ENCODE data around the gene PIH1D1. TPM values are rescaled to one million over a fixed set of nuclear protein-coding genes. Genes with fewer than 3 reads are reported as not detected.

PIH1D1 gene
- total and polyA plus RNA-seq, 2 donors (not counting 3 experiments of a cell fraction or from before 2014, with no cell fraction given): 83.2 to 86.9 TPM

DNA sequence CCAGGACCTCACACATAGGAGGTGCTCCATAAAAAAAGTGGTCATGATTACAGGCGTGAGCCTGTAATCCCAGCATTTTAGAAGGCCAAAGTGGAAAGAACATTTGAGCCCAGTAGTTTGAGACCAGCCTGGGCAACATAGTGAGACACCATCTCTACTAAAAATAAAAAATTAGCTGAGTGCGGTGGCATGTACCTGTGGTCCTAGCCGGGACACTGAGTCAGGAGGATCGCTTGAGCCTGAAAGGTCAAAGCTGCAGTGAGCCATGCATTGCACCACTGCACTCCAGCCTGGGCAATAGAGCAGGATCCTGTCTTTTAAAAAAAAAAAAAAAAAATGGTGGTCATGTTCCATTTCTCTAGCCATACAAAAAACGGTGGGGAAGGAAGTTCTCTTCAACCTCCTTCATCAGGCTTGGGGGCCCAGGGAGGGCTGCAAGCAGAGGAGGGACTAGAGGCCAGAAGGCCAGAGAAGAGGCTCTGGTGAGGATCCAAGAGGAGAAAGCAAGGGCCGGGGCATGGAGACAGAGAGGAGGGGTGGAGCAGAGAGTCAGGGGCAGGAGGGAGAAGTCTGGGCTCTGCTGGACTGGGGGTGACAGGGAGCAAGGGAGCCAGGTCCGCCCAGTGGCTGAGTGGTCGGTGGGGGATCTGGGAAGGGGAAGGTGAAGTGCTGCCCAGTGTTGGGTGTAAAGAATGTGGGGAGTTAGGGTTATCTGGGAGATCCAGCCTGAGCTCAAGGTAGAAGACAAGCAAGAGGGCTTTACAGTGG, 54.7 kb downstream of the PIH1D1 start:
- H3K27ac ChIP-seq (ENCODE audit: insufficient read depth, low read depth, low read length): no peak overlapping the region
- H3K9me1 ChIP-seq (replicated peaks; ENCODE audit: control insufficient read depth, extremely low read depth, insufficient read depth, low read length): no peaks in the 10 kb centered on the region
- H3K4me3 ChIP-seq (replicated peaks in 1 of 3; ENCODE audit: insufficient read depth in 1 of 3, low read depth in 1 of 3, low read length in 3 of 3): no peak overlapping the region
- BruUV-seq (replicated peaks): no TSS peak
- H3K4me2 ChIP-seq (ENCODE audit: insufficient read depth, low read length): no peak overlapping the region
- POLR2A ChIA-PET: no interaction called here
- H3K36me3 ChIP-seq (ENCODE audit: control insufficient read depth in 2 of 2, extremely low read depth in 1 of 2, insufficient read depth in 2 of 2, low read length in 2 of 2): no peaks in the 10 kb centered on the region
- H3K9me3 ChIP-seq (replicated peaks; ENCODE audit: control insufficient read depth, insufficient read depth, low read length): no peaks in the 10 kb centered on the region
- no peaks in the 10 kb centered on the region for H3K4me1 ChIP-seq (ENCODE audit: control insufficient read depth, extremely low read depth, insufficient read depth, low read length)
- TF ChIP-seq EZH2 (IDR thresholded peaks at IDR 0.05; ENCODE audit: borderline replicate concordance, low read depth, low read length, severe bottlenecking) (no peak), POLR2A (IDR thresholded peaks at IDR 0.05; ENCODE audit: low read depth, low read length) (no peak)
- no peaks in the 10 kb centered on the region for H4K20me1 ChIP-seq (replicated peaks; ENCODE audit: control insufficient read depth, extremely low read depth, insufficient read depth, low read length)
- CTCF ChIA-PET: no interaction called here
- H3K79me2 ChIP-seq (ENCODE audit: control insufficient read depth, insufficient read depth, low read length): no peaks in the 10 kb centered on the region
- H3K9ac ChIP-seq (replicated peaks; ENCODE audit: extremely low read depth, insufficient read depth, low read length): no peak overlapping the region
- FAIRE-seq: no peak
- intact Hi-C loops (cut with micrococcal nuclease): no loop called here
- H3K27me3 ChIP-seq (ENCODE audit: control insufficient read depth in 2 of 2, insufficient read depth in 2 of 2, low read length in 2 of 2): peaks cover 0 to 2% of the 10 kb centered on the region in 2 experiments
- no peak overlapping the region for H2AFZ ChIP-seq (ENCODE audit: low read depth, low read length)
- DNase-seq (ENCODE audit: low read depth, low spot score): no peak
- dilution Hi-C loops (cut with MboI; ENCODE audit: extremely low pct_ligation_motif_present, low sequenced_read_pairs): no loop called here

MicroRNAs within 50 kb of the gene (microRNA counts, 767-probe panel; counts per million panel counts)
- 723 counts per million, percentile 96 among the panel's probes with 10 or more counts for microRNA hsa-miR-150-5p

Small RNA genes within 50 kb of the gene (microRNA-seq; reads per million reads assigned to microRNA genes)
- gene MIR150 (ENCODE audit: borderline number of aligned reads, borderline replicate concordance): 8.8 reads per million, percentile 22 among the genes with 10 or more reads in this experiment

Small RNA genes within 50 kb of the gene (small RNA-seq; reads per million reads assigned to genes)
- gene MIR150 (ENCODE audit: insufficient read depth, insufficient read length, low read depth, low replicate concordance) (not detected), gene SNORD32A (ENCODE audit: insufficient read depth, insufficient read length, low read depth, low replicate concordance) (not detected), gene SNORD33 (ENCODE audit: insufficient read depth, insufficient read length, low read depth, low replicate concordance) (not detected), gene SNORD34 (ENCODE audit: insufficient read depth, insufficient read length, low read depth, low replicate concordance) (not detected), gene SNORD35A (ENCODE audit: insufficient read depth, insufficient read length, low read depth, low replicate concordance) (not detected), gene SNORD35B (ENCODE audit: insufficient read depth, insufficient read length, low read depth, low replicate concordance) (not detected)

Other genes starting within 250 kb of the PIH1D1 start
- gene SLC6A16, start 126.6 kb downstream of the PIH1D1 start, total RNA-seq: 1.6 and 3.6 TPM in 2 replicates
- 0.72 and 1.1 TPM in 2 replicates for gene SLC6A16, start 126.6 kb downstream of the PIH1D1 start, polyA plus RNA-seq
- gene CD37, start 116.4 kb downstream of the PIH1D1 start, total RNA-seq: not detected in 2 replicates
- not detected in 2 replicates for gene CD37, start 116.4 kb downstream of the PIH1D1 start, polyA plus RNA-seq
- gene TEAD2, start 89.4 kb downstream of the PIH1D1 start, total RNA-seq: 89.4 and 93.3 TPM in 2 replicates
- gene TEAD2, start 89.4 kb downstream of the PIH1D1 start, polyA plus RNA-seq: 60.3 and 60.9 TPM in 2 replicates
- not detected in 2 replicates for gene DKKL1, start 87.9 kb downstream of the PIH1D1 start, total RNA-seq
- 0.21 and 0.35 TPM in 2 replicates for gene DKKL1, start 87.9 kb downstream of the PIH1D1 start, polyA plus RNA-seq
- not detected in 2 replicates for gene KASH5, start 63.6 kb downstream of the PIH1D1 start, total RNA-seq
- gene KASH5, start 63.6 kb downstream of the PIH1D1 start, polyA plus RNA-seq: 0.03 TPM in 1 of 2 replicates, not detected in the other
- gene PTH2, start 28.4 kb downstream of the PIH1D1 start, total RNA-seq: not detected in 2 replicates
- gene PTH2, start 28.4 kb downstream of the PIH1D1 start, polyA plus RNA-seq: not detected in 2 replicates
- gene GFY, start 26.4 kb downstream of the PIH1D1 start, total RNA-seq: not detected in 2 replicates
- gene GFY, start 26.4 kb downstream of the PIH1D1 start, polyA plus RNA-seq: not detected in 2 replicates
- gene SLC17A7, start 10.3 kb downstream of the PIH1D1 start, total RNA-seq: 0.13 and 0.25 TPM in 2 replicates
- 0.06 and 0.07 TPM in 2 replicates for gene SLC17A7, start 10.3 kb downstream of the PIH1D1 start, polyA plus RNA-seq
- 27.6 and 38.8 TPM in 2 replicates for gene ALDH16A1, start 1.4 kb upstream of the PIH1D1 start, total RNA-seq
- 33.2 and 42.3 TPM in 2 replicates for gene ALDH16A1, start 1.4 kb upstream of the PIH1D1 start, polyA plus RNA-seq
- gene FLT3LG, start 22.4 kb upstream of the PIH1D1 start, total RNA-seq: 4.7 and 5.7 TPM in 2 replicates
- gene FLT3LG, start 22.4 kb upstream of the PIH1D1 start, polyA plus RNA-seq: 5.0 and 5.6 TPM in 2 replicates
- gene RPL13A, start 35.8 kb upstream of the PIH1D1 start, total RNA-seq: 2,291 and 2,318 TPM in 2 replicates
- 4,148 and 5,694 TPM in 2 replicates for gene RPL13A, start 35.8 kb upstream of the PIH1D1 start, polyA plus RNA-seq
- 1,764 and 1,843 TPM in 2 replicates for gene RPS11, start 44.6 kb upstream of the PIH1D1 start, total RNA-seq
- gene RPS11, start 44.6 kb upstream of the PIH1D1 start, polyA plus RNA-seq: 4,411 and 4,760 TPM in 2 replicates
- 98.2 and 134 TPM in 2 replicates for gene FCGRT, start 60.8 kb upstream of the PIH1D1 start, total RNA-seq
- gene FCGRT, start 60.8 kb upstream of the PIH1D1 start, polyA plus RNA-seq: 197 and 215 TPM in 2 replicates
- 94.4 and 96.1 TPM in 2 replicates for gene RCN3, start 76.2 kb upstream of the PIH1D1 start, total RNA-seq
- 52.7 and 68.3 TPM in 2 replicates for gene RCN3, start 76.2 kb upstream of the PIH1D1 start, polyA plus RNA-seq
- gene NOSIP, start 128.7 kb upstream of the PIH1D1 start, total RNA-seq: 77.5 and 79.8 TPM in 2 replicates
- gene NOSIP, start 128.7 kb upstream of the PIH1D1 start, polyA plus RNA-seq: 128 and 199 TPM in 2 replicates
- 1.5 and 2.6 TPM in 2 replicates for gene PRRG2, start 129.5 kb upstream of the PIH1D1 start, total RNA-seq
- 2.9 and 3.0 TPM in 2 replicates for gene PRRG2, start 129.5 kb upstream of the PIH1D1 start, polyA plus RNA-seq
- 35.6 and 37.0 TPM in 2 replicates for gene PRR12, start 139.4 kb upstream of the PIH1D1 start, total RNA-seq
- gene PRR12, start 139.4 kb upstream of the PIH1D1 start, polyA plus RNA-seq: 1.6 and 1.9 TPM in 2 replicates
- 84.8 and 89.5 TPM in 2 replicates for gene RRAS, start 188.3 kb upstream of the PIH1D1 start, total RNA-seq
- 250 and 329 TPM in 2 replicates for gene RRAS, start 188.3 kb upstream of the PIH1D1 start, polyA plus RNA-seq
- 75.8 and 83.8 TPM in 2 replicates for gene SCAF1, start 190.4 kb upstream of the PIH1D1 start, total RNA-seq
- 9.6 and 13.3 TPM in 2 replicates for gene SCAF1, start 190.4 kb upstream of the PIH1D1 start, polyA plus RNA-seq
- gene IRF3, start 214.0 kb upstream of the PIH1D1 start, total RNA-seq: 73.5 and 79.1 TPM in 2 replicates
- 64.8 and 92.1 TPM in 2 replicates for gene IRF3, start 214.0 kb upstream of the PIH1D1 start, polyA plus RNA-seq
- 52.4 and 58.5 TPM in 2 replicates for gene BCL2L12, start 214.1 kb upstream of the PIH1D1 start, total RNA-seq
- gene BCL2L12, start 214.1 kb upstream of the PIH1D1 start, polyA plus RNA-seq: 49.8 and 62.2 TPM in 2 replicates
- gene PRMT1, start 225.5 kb upstream of the PIH1D1 start, total RNA-seq: 234 and 242 TPM in 2 replicates
- 542 and 599 TPM in 2 replicates for gene PRMT1, start 225.5 kb upstream of the PIH1D1 start, polyA plus RNA-seq
- gene ADM5, start 237.8 kb upstream of the PIH1D1 start, total RNA-seq: 3.3 and 4.4 TPM in 2 replicates
- 3.3 and 4.5 TPM in 2 replicates for gene ADM5, start 237.8 kb upstream of the PIH1D1 start, polyA plus RNA-seq
- gene CPT1C, start 239.3 kb upstream of the PIH1D1 start, total RNA-seq: 24.7 and 45.7 TPM in 2 replicates
- gene CPT1C, start 239.3 kb upstream of the PIH1D1 start, polyA plus RNA-seq: 80.8 and 88.3 TPM in 2 replicates

Data from endothelial cell of umbilical vein (primary cell).